SH-SY5Y (cell line): ENCODE data around the gene ACD.

Source experiments
- GATA2 ChIP-seq: IDR thresholded peaks from 2 replicates; pipeline ENCODE4 v1.6.1; 2011; ENCODE audit warnings: mild to moderate bottlenecking, low read depth, low read length
- GATA3 ChIP-seq: IDR thresholded peaks from 2 replicates; pipeline ENCODE4 v1.6.1; 2011; ENCODE audit warnings: low read depth, mild to moderate bottlenecking, low read length, moderate library complexity

ACD gene

DNA sequence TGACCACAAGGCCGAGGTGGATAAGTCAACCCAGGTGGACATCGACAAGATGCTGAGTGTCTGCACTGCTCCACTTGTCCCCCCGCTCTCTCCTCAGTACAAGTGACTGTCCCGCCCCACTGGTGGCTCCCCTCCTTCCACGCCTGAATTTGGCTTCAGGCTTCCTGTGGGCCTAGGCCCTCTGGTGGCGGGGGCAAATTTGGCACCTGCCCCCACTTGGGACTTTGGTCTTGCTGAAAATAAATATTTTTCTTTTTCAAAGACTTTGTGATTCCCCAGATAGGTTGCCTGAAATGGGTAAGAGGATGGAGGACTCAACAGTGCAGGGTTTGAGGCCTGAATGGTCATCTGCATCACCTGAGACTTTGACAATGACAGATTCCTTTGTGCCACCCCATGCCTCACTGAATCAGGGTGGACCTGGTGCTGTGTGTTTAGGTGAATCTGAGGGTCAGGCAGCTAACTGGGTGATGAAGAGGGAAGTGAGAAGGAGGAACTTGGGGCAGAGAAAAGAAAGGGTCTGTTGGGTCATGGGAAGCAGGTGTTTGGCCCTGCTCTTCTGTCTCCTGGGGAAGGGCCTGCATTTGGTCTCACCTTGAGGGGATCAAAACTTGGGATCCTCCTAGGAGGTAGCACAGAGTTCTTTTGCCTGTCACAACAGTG lies 8.6 kb upstream of the ACD start:
- no peak for TF ChIP-seq GATA2

DNA sequence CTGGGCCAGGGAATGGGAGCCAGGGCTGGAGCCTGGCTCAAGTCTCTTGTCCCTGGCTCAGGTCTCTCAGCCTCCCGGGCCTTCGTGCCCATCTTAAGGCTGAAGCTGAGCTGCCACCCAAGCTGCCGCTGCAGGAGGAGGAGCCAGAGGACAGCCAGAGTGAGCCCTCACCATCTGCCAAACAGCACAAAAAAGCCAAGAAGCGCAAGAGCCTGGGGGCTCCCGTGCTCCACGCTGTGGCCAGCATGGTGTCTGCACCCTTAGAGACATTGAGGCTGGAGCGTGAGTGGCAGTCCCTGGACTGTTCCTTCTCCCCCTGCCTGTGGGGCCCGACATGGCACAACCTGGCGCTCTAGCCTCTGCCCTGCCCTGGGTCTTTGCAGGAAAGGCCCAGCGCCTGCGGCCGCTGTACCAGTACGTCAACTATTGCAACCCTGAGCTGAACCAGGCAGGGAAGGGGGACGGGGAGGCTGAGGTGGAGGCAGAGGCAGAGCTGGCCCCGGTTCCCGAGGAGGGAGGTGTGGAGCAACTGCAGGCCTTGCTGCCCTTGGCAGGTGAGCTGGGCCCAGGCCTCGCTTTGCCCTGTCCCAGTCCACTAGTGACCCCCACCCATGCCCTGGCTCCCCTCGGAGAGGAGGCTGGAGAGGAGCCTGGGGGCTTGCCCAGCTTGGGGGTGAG lies 7.9 kb upstream of the ACD start:
- TF ChIP-seq GATA3 (no peak), GATA2 (no peak)

DNA sequence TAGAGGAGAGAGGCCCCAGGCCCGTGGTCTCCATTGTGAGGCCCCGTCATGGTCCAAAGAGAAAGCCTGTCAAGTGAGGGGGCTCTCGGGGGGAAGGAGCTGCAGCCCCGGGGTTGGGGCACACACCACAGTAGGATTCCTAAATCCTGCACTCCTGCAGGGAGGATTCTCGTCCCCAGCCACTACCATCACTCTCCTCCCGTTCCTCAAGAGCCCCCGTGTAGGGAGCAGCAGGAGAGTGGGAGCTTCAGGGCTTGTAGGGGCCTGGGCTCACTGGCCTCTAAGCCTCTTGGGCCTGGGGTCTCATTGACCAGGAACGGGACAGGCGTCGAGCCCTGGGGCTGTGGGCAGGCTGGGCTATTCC lies 7.4 kb upstream of the ACD start:
- TF ChIP-seq GATA3 (no peak), GATA2 (no peak)

DNA sequence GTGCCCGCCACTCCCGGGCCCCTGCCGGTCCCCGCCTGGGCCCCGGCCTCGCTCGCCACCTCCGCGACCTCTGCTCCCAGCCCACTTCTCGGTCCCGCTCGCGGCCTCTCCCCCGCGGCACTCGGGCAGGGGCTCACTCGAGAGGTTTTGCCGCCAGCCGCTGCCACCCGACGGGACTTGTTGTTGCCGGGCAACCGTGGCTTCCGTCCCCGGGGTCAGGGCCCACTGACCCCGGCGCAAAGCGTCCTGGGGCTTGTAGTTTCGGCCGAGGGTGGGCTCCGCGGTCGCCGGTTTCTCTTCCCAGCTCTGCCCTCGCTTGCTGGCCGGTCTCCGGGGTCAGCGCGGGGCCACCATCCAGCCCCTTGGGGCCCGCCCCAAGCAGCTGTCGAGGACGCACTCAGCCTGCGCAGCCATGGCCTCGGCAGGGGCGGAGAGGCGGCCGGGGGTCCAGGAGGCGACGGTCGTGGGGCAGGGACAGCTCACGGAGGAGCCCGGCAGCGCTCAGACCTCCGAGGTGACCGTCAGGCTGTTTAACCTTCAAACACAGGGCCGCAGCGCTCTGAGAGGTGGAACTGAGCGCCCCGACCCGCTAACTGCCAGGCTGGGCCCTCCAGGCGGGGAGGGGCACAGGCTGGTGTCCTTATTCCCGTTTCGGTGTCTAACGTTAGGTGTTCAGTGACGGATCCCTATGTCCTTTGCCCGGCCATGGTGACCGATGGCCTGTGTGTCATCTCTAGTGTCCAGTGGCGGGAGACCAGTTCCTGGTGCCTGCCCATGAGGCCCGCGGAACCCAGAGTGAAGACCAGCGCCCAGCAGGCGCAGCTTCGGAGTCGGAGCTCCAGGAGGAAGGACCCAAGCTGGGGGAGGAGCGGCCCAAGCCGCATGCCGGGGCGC lies 6.7 kb upstream of the ACD start, which contains the start of the genes C16orf86 and ENKD1:
C16orf86 (plus strand) TSS at position 256 of the 894 bp plus-strand sequence; CDS start at position 413, 157 bp downstream.
ENKD1 (minus strand) TSS at position 192 of the 894 bp plus-strand sequence. CDS start 308 bp downstream, outside the sequence.
- TF ChIP-seq GATA2 (no peak), GATA3 (no peak)

DNA sequence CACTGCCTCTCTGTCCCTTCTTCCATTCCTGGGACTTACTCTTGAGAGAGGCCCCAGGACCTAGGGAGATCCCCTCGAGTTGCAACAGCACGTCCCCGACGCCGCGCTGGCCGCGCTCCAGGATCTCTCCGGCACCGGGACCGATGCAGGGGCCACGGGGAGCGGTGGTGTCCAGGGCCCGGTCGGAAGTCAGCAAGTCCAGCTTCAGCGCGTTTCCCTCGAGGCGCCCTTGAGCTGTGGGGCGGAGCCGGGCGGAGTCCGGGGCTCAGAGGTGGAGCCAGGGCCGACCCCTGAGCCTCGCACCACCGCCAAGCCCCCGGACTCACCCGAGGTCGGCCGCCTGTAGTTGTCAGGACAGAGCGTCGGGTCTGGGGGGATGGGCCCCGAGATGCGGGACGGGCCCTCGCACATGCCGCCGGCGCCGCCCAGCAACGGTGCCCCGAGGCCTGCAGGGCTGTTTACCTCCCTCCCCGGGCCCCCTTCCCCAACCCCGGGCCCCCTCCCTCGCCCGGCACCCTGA lies 6.0 kb upstream of the ACD start:
- no peak for TF ChIP-seq GATA2
- no peak for TF ChIP-seq GATA3

DNA sequence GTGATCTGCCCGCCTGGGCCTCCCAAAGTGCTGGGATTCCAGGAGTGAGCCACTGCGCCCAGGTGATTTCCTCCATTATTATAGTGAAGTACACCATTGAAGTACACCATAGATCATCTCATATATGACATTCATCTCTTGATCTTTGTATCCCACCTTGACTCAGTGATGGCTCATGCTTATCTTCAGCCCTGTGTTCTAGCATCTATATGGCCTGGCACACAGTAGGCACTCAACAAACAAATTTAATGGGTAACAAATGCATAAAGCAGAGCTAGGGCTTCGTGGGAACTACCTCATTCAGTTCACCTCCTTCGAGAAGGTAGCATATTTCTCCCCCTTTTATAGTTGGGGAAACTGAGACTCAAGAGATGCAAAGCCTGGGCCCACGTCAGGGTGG lies 5.5 kb upstream of the ACD start:
- TF ChIP-seq GATA2 (no peak), GATA3 (no peak)

DNA sequence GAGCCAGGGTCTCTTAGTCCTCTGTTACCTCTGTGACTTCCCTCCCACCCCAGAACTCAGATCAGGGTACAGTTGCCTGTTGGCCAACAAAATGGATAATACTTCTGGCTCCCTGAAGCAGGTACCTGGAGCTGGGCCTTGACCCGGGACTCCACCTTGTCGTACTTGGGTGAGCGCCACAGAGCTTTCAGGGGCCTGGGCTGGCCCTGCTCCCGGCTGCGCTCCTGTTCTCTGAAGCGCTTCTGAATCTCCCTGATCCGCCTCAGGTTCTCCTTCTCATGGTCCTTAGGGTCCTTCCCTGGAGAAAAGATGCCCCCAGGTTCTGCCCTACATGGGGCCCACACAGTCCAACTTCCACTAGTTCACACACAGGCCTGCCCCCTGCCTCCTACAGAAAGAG lies 4.8 kb upstream of the ACD start:
- TF ChIP-seq GATA3 = no peak
- no peak for TF ChIP-seq GATA2

DNA sequence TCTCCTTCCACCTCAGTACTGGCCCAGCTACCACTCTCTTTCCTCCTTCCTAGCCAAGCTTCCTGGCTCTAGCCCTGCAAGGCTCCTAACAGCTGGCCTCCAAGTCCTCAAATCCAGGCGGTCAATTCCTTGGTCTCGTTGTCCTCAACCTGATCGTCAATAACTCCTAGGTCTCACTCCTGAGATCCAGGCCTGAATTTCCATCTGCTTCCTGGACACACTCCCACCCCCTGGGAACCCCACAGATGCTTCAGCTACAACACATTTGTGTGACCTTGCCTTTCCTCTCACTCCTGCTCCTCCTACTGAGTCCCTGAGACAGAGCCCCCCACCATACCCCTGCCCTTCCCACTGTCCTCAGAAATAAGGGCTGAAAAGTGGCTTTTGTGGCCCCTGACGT lies 4.2 kb upstream of the ACD start:
- TF ChIP-seq GATA3 (no peak), GATA2 (no peak)

DNA sequence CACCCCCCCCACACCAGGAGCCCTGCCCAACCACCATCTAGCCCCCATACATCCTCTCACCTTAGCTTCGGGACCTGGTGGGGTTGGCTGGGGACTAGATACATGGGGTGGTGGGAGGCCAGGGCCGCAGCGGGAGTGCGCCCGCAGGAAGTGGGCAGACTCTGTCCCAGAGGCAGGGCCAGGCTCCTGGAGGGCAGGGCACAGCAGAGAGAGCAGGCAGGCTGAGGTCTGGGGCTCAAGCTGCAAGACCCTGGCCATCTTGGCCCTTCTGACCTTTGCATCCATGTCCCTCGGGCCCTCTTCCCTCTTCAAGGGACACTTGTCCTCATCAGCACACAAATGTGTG lies 3.8 kb upstream of the ACD start:
- TF ChIP-seq GATA3 = no peak
- no peak for TF ChIP-seq GATA2

DNA sequence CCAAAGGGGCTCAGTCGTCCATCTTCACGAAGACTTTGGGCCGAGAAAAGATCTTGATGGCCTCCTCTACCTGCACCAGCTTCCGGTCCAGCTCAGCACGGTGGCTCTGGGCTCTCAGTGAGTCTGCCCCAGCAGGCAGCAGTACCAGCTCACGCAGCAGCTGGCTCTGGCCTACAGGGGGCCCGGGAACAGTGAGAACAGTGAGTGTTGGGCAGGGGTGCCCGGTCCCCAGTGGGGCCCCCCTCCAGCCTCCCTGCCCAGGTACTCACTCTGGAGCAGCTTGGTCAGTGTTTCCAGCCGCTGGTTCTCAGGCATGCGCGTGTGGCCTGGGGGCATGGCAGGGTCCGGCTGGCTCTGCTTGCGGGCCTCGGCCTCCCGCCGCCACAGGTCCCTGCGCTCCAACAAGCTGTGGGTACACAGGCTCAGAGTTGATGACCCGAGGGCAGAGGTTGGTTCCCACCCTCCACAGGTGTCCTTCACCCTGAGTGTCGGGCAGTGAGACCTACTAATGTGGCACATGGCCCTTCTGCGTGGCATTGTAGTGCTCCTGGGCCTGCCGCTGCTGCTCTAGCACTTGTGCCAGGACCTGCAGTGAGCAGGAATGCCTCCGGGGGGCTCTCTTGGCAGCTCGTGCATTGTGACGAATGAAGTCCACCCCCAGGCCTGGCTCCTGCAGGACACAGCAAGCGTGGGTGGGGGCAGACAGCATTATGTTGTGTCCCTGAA lies 3.3 kb upstream of the ACD start:
- no peak for TF ChIP-seq GATA2

DNA sequence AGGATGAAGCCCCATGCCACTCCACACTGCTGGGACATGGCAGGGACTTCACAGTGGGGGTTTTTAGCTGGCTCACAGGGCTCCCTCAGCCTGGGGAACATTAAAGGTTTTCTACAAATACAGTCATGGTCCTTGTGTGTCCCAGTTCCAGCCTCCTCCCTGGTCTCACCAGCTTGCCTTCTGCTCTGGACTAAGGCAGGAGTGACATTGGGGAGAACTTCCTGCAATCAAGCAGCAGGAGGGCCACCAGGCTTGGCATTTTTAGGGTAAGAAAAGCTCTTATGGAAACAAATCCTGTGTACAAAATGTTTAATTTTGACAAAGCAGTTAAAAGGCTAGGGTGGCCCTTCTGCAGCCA lies 2.6 kb upstream of the ACD start:
- TF ChIP-seq GATA2 (no peak), GATA3 (no peak)

DNA sequence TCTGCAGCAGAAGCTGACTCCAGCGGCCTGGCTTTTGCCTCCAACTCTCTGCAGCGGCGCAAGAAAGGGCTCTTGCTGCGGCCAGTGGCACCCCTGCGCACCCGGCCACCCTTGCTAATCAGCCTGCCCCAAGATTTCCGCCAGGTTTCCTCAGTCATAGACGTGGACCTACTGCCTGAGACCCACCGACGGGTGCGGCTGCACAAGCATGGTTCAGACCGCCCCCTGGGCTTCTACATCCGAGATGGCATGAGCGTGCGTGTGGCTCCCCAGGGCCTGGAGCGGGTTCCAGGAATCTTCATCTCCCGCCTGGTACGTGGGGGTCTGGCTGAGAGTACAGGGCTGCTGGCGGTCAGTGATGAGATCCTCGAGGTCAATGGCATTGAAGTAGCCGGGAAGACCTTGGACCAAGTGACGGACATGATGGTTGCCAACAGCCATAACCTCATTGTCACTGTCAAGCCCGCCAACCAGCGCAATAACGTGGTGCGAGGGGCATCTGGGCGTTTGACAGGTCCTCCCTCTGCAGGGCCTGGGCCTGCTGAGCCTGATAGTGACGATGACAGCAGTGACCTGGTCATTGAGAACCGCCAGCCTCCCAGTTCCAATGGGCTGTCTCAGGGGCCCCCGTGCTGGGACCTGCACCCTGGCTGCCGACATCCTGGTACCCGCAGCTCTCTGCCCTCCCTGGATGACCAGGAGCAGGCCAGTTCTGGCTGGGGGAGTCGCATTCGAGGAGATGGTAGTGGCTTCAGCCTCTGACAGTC lies 2.0 kb upstream of the ACD start:
- TF ChIP-seq GATA3 (no peak), GATA2 (no peak)

DNA sequence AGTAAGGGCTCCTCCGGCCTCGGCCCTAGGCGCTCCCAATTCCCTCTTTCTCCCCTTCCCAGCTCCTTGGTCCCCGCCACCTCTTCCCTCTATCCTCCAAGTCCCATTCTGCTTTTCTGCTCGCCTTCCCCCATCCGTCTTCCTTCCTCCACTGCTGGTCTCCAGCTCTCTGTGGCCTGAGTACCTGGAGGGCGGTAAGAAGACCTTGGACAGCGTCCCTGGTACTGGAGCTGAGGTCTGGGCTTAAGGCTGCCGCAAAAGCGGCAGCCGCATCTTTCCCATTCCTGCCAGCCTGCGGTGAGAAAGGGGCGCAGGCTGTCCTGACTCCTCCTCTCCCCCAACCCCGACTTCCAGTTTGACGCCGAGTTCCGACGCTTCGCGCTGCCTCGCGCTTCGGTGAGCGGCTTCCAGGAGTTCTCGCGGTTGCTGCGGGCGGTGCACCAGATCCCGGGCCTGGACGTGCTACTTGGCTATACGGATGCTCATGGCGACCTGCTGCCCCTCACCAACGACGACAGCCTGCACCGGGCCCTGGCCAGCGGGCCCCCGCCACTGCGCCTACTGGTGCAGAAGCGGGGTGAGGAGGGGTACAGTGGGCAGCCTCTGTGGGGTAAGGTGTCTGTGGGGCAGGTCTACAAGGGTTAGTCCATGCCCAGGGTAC lies 1.2 kb upstream of the ACD start:
- no peak for TF ChIP-seq GATA2
- no peak for TF ChIP-seq GATA3
